Uterus (tissue), 4 donors: Measurements from ENCODE around the gene GLCCI1. TPM values are rescaled to one million over a fixed set of nuclear protein-coding genes. Genes with fewer than 3 reads are reported as not detected.

Experiments
- DNase-seq, 2 donors: peaks; one replicate each; pipeline ENCODE4 v3.0.0-alpha.2; 2019 to 2020
- H3K27ac ChIP-seq, 2 donors: fragments of 200-600 bp; sonication (generic); 1 replicate in 1 of 2; 2 replicates in 1 of 2; pipeline ENCODE4 v1.5.1; 2016 to 2018
- H3K27me3 ChIP-seq, 2 donors: fragments of 200-600 bp; sonication (generic); one replicate each; pipeline ENCODE4 v1.5.1; 2018 to 2019; ENCODE audit warnings: control low read depth in 1 of 2
- H3K36me3 ChIP-seq, 2 donors: fragments of 200-600 bp; sonication (generic); one replicate each; pipeline ENCODE4 v1.5.1; 2019; ENCODE audit warnings: control low read depth in 1 of 2
- H3K4me1 ChIP-seq, 2 donors: fragments of 200-600 bp; sonication (generic); one replicate each; pipeline ENCODE4 v1.5.1; 2018 to 2019; ENCODE audit warnings: control low read depth in 1 of 2
- H3K4me3 ChIP-seq, 2 donors: fragments of 200-600 bp; sonication (generic); 1 replicate in 1 of 2; 2 replicates in 1 of 2; pipeline ENCODE4 v1.5.1; 2018 to 2019; ENCODE audit warnings: mild to moderate bottlenecking in 1 of 2
- H3K9me3 ChIP-seq, 2 donors: fragments of 200-600 bp; sonication (generic); one replicate each; pipeline ENCODE4 v1.5.1; 2019; ENCODE audit warnings: control low read depth in 1 of 2
- CTCF ChIP-seq, 4 experiments: fragments of 200-600 bp in 2 of 4; fragments of 450-650 bp in 2 of 4; sonication (generic) in 2 of 4; IDR thresholded peaks; one replicate each; pipeline ENCODE4 v1.5.1; 2016 to 2019; ENCODE audit warnings: antibody characterized with exemption in 4 of 4, mild to moderate bottlenecking in 2 of 4, moderate library complexity in 1 of 4
- POLR2A ChIP-seq, 2 donors: fragments of 450-650 bp; IDR thresholded peaks; one replicate each; pipeline ENCODE4 v1.6.1; 2016; ENCODE audit warnings: antibody characterized with exemption in 2 of 2, mild to moderate bottlenecking in 1 of 2, moderate library complexity in 1 of 2
- intact Hi-C: fragments of 100-400 bp; cut with DNase I; formaldehyde crosslinking; loops from one replicate; pipeline ENCODE4 v1.15.1; 2023; ENCODE audit warnings: low total_unique reads
- total RNA-seq, 4 donors: library from RNA; depleted of rRNA in 3 of 4; stranded (reverse); fragments of >200 nt in 3 of 4; gene quantifications; one replicate each; pipeline versions ENCODE4 v1.1.0 to v1.2.4, GENCODE V29; 2014 to 2023
- donor health status: DM: yes; HTN: yes; CAD: no.

The GLCCI1 gene
- total RNA-seq, 4 donors from 2014 or later, result 2.9 to 21.6 (median 9.0) TPM

- TF ChIP-seq CTCF (IDR thresholded peaks at IDR 0.05) (no peak), POLR2A (IDR thresholded peaks at IDR 0.05) (no peak)
- Histone ChIP-seq H3K36me3 (no peaks in the 10 kb centered on the region), H3K4me1 (no peaks in the 10 kb centered on the region), H3K4me3 (no peak overlapping the region), H3K27ac (no peak overlapping the region), H3K27me3 (no peaks in the 10 kb centered on the region), H3K9me3 (no peaks in the 10 kb centered on the region)
- no peak for DNase-seq
- intact Hi-C loops, result no loop called here
Measured at GRCh38 chr7:7946486-7946885, 22.1 kb upstream of the GLCCI1 start.

GRCh38 chr7:7948232-7948631 lies 20.4 kb upstream of the GLCCI1 start:
- intact Hi-C loops, result no loop called here
- TF ChIP-seq CTCF (IDR thresholded peaks at IDR 0.05), result no peak
- TF ChIP-seq POLR2A (IDR thresholded peaks at IDR 0.05), result no peak

GRCh38 chr7:7953806-7954205 lies 14.8 kb upstream of the GLCCI1 start:
- Histone ChIP-seq H3K4me3 (no peak overlapping the region), H3K27ac (no peak overlapping the region), H3K36me3 (no peaks in the 10 kb centered on the region), H3K27me3 (no peaks in the 10 kb centered on the region), H3K9me3 (no peaks in the 10 kb centered on the region), H3K4me1 (no peaks in the 10 kb centered on the region)
- no peak for DNase-seq
- intact Hi-C loops, result no loop called here
- TF ChIP-seq POLR2A (IDR thresholded peaks at IDR 0.05) (no peak), CTCF (IDR thresholded peaks at IDR 0.05) (no peak)

More at GRCh38 chr7:7948232-7948631, 20.4 kb upstream of the GLCCI1 start:
- no peaks in the 10 kb centered on the region for H3K27me3 ChIP-seq
- H3K36me3 ChIP-seq, result no peaks in the 10 kb centered on the region
- DNase-seq, result no peak
- no peaks in the 10 kb centered on the region for H3K4me1 ChIP-seq
- H3K9me3 ChIP-seq, result no peaks in the 10 kb centered on the region
- H3K4me3 ChIP-seq, result no peak overlapping the region
- H3K27ac ChIP-seq, result no peak overlapping the region

- TF ChIP-seq POLR2A (IDR thresholded peaks at IDR 0.05) (no peak), CTCF (IDR thresholded peaks at IDR 0.05) (no peak)
- H3K4me1 ChIP-seq, result no peaks in the 10 kb centered on the region
- H3K4me3 ChIP-seq, result no peak overlapping the region
- intact Hi-C loops, result no loop called here
- no peak overlapping the region for H3K27ac ChIP-seq
- H3K27me3 ChIP-seq, result no peaks in the 10 kb centered on the region
- H3K36me3 ChIP-seq, result no peaks in the 10 kb centered on the region
- no peak for DNase-seq
- no peaks in the 10 kb centered on the region for H3K9me3 ChIP-seq
Measured at GRCh38 chr7:7956531-7957128, 12.0 kb upstream of the GLCCI1 start.

GRCh38 chr7:7957513-7957912 lies 11.1 kb upstream of the GLCCI1 start:
- no peak overlapping the region for H3K27ac ChIP-seq
- H3K9me3 ChIP-seq, result no peaks in the 10 kb centered on the region
- no peaks in the 10 kb centered on the region for H3K4me1 ChIP-seq
- TF ChIP-seq POLR2A (IDR thresholded peaks at IDR 0.05) (no peak), CTCF (IDR thresholded peaks at IDR 0.05) (no peak)
- DNase-seq, result no peak
- no peaks in the 10 kb centered on the region for H3K36me3 ChIP-seq
- intact Hi-C loops, result no loop called here
- H3K4me3 ChIP-seq, result no peak overlapping the region
- H3K27me3 ChIP-seq, result no peaks in the 10 kb centered on the region
